ENCODE data around the gene FTL.
"Not testable (repeated sequence)": the region's sequence is repeated elsewhere in the genome, so short reads cannot be mapped to it uniquely, and the experiment has no call there.

Gene FTL

DNA sequence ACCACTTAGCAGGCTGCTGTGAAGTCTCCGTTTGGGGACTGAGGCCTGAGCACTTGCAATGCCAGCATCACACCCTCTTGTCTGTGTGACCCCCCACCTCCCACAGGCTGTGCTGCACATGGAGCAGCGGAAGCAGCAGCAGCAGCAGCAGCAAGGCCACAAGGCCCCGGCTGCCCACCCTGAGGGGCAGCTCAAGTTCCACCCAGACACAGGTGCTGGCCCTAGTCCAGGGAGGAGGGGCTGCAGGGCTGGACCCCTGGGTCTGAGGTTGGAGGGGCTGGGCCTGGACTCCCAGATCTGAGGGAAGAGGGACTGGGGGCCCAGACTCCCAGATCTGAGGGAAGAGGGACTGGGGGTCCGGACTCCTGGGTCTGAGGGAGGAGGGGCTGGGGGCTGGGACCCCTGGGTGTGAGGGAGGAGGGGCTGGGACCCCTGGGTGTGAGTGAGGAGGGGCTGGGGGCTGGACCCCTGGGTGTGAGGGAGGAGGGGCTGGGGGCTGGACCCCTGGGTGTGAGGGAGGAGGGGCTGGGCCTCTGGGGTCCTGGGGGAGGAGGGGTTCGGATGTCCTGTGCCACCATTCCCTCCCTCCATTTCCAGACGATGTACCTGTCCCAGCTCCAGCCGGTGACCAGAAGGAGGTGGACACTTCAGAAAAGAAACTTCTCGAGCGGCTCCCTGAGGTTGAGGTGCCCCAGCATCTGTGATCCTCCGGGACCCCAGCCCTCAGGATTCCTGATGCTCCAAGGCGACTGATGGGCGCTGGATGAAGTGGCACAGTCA lies 43.2 kb upstream of the FTL start:
- ChIA-PET POLR2A (ENCODE audit: low non-redundant PET) (interaction anchor here (0.7 to 1.0 kb wide), 2 partner anchors 10 to 35 kb away, joined by 5 to 7 read pairs; no protein-coding TSS in a partner anchor), CTCF (no interaction called here)
- DNase-seq (ENCODE audit: low spot score) = no peak
- TF ChIP-seq, protein P1, sequence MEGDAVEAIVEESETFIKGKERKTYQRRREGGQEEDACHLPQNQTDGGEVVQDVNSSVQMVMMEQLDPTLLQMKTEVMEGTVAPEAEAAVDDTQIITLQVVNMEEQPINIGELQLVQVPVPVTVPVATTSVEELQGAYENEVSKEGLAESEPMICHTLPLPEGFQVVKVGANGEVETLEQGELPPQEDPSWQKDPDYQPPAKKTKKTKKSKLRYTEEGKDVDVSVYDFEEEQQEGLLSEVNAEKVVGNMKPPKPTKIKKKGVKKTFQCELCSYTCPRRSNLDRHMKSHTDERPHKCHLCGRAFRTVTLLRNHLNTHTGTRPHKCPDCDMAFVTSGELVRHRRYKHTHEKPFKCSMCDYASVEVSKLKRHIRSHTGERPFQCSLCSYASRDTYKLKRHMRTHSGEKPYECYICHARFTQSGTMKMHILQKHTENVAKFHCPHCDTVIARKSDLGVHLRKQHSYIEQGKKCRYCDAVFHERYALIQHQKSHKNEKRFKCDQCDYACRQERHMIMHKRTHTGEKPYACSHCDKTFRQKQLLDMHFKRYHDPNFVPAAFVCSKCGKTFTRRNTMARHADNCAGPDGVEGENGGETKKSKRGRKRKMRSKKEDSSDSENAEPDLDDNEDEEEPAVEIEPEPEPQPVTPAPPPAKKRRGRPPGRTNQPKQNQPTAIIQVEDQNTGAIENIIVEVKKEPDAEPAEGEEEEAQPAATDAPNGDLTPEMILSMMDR (conservative IDR thresholded peaks at IDR 0.05; ENCODE audit: low read depth) = no peak
- H3K27ac ChIP-seq = no peak overlapping the region; the same call in 1 of the 2 replicates

DNA sequence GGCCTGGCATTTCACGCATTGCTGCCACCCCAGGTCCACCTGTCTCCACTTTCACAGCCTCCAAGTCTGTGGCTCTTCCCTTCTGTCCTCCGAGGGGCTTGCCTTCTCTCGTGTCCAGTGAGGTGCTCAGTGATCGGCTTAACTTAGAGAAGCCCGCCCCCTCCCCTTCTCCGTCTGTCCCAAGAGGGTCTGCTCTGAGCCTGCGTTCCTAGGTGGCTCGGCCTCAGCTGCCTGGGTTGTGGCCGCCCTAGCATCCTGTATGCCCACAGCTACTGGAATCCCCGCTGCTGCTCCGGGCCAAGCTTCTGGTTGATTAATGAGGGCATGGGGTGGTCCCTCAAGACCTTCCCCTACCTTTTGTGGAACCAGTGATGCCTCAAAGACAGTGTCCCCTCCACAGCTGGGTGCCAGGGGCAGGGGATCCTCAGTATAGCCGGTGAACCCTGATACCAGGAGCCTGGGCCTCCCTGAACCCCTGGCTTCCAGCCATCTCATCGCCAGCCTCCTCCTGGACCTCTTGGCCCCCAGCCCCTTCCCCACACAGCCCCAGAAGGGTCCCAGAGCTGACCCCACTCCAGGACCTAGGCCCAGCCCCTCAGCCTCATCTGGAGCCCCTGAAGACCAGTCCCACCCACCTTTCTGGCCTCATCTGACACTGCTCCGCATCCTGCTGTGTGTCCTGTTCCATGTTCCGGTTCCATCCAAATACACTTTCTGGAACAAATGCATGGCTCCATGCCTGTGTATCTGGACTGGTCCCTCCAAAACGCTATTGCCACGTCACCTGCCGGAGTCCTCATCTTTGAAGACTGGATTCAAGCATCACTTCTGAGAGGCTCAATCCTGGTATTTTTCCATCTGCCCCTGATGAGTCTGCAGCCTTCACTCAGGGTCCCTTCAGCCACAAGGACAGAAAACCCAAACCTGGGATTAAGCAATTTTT lies 42.3 kb upstream of the FTL start:
- H3K27ac ChIP-seq = peak overlapping the region; percentile 90
- CTCF ChIA-PET = no interaction called here
- POLR2A ChIA-PET (ENCODE audit: low non-redundant PET) = no interaction called here
- DNase-seq (ENCODE audit: low spot score) = no peak
- TF ChIP-seq, protein P1 (conservative IDR thresholded peaks at IDR 0.05; ENCODE audit: low read depth) = no peak

DNA sequence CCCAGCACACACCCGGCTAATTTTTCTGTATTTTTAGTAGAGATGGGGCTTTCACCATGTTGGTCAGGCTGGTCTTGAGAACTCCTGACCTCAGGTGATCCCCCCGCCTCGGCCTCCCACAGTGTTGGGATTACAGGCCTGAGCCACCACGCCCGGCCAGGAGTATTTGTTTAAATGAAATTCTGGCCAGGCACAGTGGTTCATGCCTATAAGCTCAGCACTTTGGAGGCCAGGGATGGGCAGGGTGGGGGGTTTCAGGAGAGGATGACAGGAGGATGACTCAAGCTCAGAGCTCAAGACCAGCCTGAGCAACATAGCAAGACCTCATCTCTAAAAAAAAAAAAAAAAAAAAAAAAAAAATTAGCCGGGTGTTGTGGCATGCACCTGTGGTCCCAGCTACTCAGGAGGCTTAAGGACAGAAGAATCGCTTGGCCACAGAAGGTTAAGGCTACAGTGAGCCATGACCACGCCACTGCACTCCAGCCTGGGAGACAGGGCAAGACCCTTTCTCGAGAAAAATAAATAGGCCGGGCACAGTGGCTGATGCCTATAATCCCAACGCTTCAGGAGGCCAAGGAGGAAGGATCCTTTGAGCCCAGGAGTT lies 39.8 kb upstream of the FTL start:
- peak overlapping the region; percentile 90 for H3K27ac ChIP-seq
- DNase-seq (ENCODE audit: low spot score) = peak; percentile 68
- TF ChIP-seq, protein P1 (conservative IDR thresholded peaks at IDR 0.05; ENCODE audit: low read depth) = no peak
- ChIA-PET POLR2A (ENCODE audit: low non-redundant PET) (interaction anchor here (0.5 to 0.6 kb wide), 2 partner anchors 45 to 67 kb away, joined by 4 to 6 read pairs; no protein-coding TSS in a partner anchor), CTCF (no interaction called here)

DNA sequence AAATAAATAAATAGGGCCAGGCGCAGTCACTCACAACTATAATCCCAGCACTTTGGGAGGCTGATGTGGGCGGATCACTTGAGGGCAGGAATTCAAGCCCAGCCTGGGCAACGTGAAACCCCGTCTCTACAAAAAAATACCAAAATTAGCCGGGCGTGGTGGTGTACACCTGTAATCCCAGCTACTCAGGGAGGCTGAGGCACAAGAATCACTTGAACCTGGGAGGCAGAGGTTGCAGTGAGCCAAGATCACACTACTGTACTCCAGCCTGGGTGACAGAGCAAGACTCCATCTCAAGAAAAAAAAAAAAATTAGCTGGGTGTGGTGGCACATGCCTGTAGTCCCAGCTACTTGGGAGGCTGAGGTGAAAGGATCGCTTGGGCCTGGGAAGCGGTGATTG lies 39.2 kb upstream of the FTL start:
- POLR2A ChIA-PET (ENCODE audit: low non-redundant PET); DNase-seq (ENCODE audit: low spot score); CTCF ChIA-PET: not testable (repeated sequence)
- H3K27ac ChIP-seq = peak overlapping the region; percentile 90

DNA sequence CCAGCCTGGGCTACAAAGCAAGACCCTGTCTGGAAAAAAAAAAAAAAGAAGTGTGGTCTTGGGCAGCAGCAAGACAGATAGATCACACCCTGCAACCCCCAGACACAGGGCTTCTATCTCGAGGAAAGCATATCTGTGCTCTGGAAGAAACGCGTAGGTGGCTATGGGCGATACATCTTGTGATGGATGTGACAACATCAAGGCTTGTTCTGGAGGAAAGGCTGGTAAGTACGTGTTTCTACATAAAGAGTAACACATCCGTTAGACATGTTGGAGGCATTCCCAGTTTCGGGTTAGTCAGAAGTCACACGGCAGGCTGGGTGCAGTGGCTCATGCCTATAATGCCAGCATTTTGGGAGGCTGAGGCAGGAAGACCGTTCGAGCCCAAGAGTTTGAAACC lies 38.2 kb upstream of the FTL start:
- peak overlapping the region; percentile 90 for H3K27ac ChIP-seq
- CTCF ChIA-PET = interaction anchor here (0.6 kb wide), 1 partner anchor 235 kb away, joined by 3 read pairs; no protein-coding TSS in a partner anchor
- DNase-seq (ENCODE audit: low spot score) = peak; percentile 82
- POLR2A ChIA-PET (ENCODE audit: low non-redundant PET) = no interaction called here
- TF ChIP-seq, protein P1 (conservative IDR thresholded peaks at IDR 0.05; ENCODE audit: low read depth) = no peak

DNA sequence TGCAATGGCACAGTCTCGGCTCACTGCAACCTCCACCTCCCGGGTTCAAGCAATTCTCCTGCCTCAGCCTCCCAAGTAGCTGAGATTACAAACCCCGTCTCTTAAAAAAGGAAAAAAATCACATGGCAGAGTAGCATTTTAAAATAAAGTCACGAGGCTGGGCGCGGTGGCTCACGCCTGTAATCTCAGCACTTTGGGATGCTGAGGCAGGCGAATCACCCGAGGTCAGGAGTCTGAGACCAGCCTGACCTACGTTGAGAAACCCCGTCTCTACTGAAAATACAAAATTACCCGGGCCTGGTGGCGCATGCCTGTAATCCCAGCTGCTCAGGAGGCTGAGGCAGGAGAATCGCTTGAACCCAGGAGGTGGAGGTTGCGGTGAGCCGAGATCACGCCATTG lies 37.4 kb upstream of the FTL start:
- DNase-seq (ENCODE audit: low spot score); CTCF ChIA-PET; POLR2A ChIA-PET (ENCODE audit: low non-redundant PET): not testable (repeated sequence)
- H3K27ac ChIP-seq = peak overlapping the region; percentile 90
